Large intestine (tissue), 3 donors: Measurements from ENCODE around the gene GNLY. TPM values are rescaled to one million over a fixed set of nuclear protein-coding genes. Genes with fewer than 3 reads are reported as not detected.

Experiments used
- DNase-seq, 2 donors: peaks; one replicate each; pipeline versions ENCODE4 v3.0.0 to v3.0.0-alpha.2; 2013
- H3K27ac ChIP-seq: one replicate; pipeline ENCODE4 v1.5.1; 2013; ENCODE audit warnings: low read length
- H3K27me3 ChIP-seq: 2 replicates; pipeline ENCODE4 v1.6.1; 2013; ENCODE audit warnings: low read length; ENCODE audit not compliant: control insufficient read depth, insufficient read depth
- H3K36me3 ChIP-seq: 2 replicates; pipeline ENCODE4 v1.6.1; 2013; ENCODE audit warnings: low read length; ENCODE audit not compliant: control insufficient read depth, insufficient read depth
- H3K4me1 ChIP-seq: one replicate; pipeline ENCODE4 v1.6.1; 2013; ENCODE audit warnings: low read length; ENCODE audit not compliant: control insufficient read depth, insufficient read depth
- H3K4me3 ChIP-seq: one replicate; pipeline ENCODE4 v1.5.1; 2013; ENCODE audit warnings: low read length
- H3K9me3 ChIP-seq: one replicate; pipeline ENCODE4 v1.6.1; 2013; ENCODE audit warnings: mild to moderate bottlenecking, low read depth, low read length, moderate library complexity; ENCODE audit not compliant: control insufficient read depth
- whole genome bisulfite sequencing: methylation state at CpG from one replicate; pipeline ENCODE4 v1.1.5; 2013; ENCODE audit warnings: low lambda C conversion rate; ENCODE audit not compliant: insufficient coverage; 5-methylcytosine and 5-hydroxymethylcytosine counted together
- polyA plus RNA-seq: library from polyadenylated mRNA; unstranded; fragments of 120-200 nt; gene quantifications from one replicate; pipeline ENCODE4 v1.2.1, GENCODE V29; 2013

Gene GNLY
- polyA plus RNA-seq, 1 donor: 13.1 TPM

GRCh38 chr2:85728342-85728741 lies 34.2 kb downstream of the GNLY start:
- WGBS: 71% methylated on average over 3 of the region's 5 CpGs
- H3K36me3 ChIP-seq: no peaks in the 10 kb centered on the region
- H3K9me3 ChIP-seq: no peaks in the 10 kb centered on the region
- no peak overlapping the region for H3K27ac ChIP-seq
- peaks cover 6% of the 10 kb centered on the region for H3K27me3 ChIP-seq
- no peak overlapping the region for H3K4me3 ChIP-seq
- H3K4me1 ChIP-seq: no peaks in the 10 kb centered on the region
- DNase-seq: no peak

- H3K9me3 ChIP-seq: no peaks in the 10 kb centered on the region
- H3K36me3 ChIP-seq: no peaks in the 10 kb centered on the region
- no peak overlapping the region for H3K27ac ChIP-seq
- H3K4me1 ChIP-seq: no peaks in the 10 kb centered on the region
- no peak overlapping the region for H3K4me3 ChIP-seq
- H3K27me3 ChIP-seq: peaks cover 10% of the 10 kb centered on the region
- WGBS: 35% methylated on average over 2 of the region's 26 CpGs
- DNase-seq: peak; percentile 54 to 67
These were observed 35.0 kb downstream of the GNLY start for GRCh38 chr2:85728883-85729824.

GRCh38 chr2:85729825-85730510 lies 35.8 kb downstream of the GNLY start:
- Histone ChIP-seq H3K27me3 (peaks cover 15% of the 10 kb centered on the region), H3K36me3 (no peaks in the 10 kb centered on the region), H3K27ac (no peak overlapping the region), H3K4me3 (no peak overlapping the region), H3K4me1 (no peaks in the 10 kb centered on the region), H3K9me3 (no peaks in the 10 kb centered on the region)
- no peak for DNase-seq
- WGBS: no CpG with 5 or more reads among the region's 10 CpGs

GRCh38 chr2:85730686-85731230 lies 36.6 kb downstream of the GNLY start:
- Histone ChIP-seq H3K27ac (no peak overlapping the region), H3K4me1 (no peaks in the 10 kb centered on the region), H3K9me3 (no peaks in the 10 kb centered on the region), H3K36me3 (no peaks in the 10 kb centered on the region), H3K27me3 (peaks cover 15% of the 10 kb centered on the region), H3K4me3 (no peak overlapping the region)
- WGBS: 100% methylated on average over 1 of the region's 10 CpGs
- no peak for DNase-seq

- WGBS: no CpG with 5 or more reads among the region's 3 CpGs
- Histone ChIP-seq H3K9me3 (no peaks in the 10 kb centered on the region), H3K36me3 (no peaks in the 10 kb centered on the region), H3K27ac (no peak overlapping the region), H3K27me3 (peaks cover 15% of the 10 kb centered on the region), H3K4me3 (no peak overlapping the region), H3K4me1 (no peaks in the 10 kb centered on the region)
- no peak for DNase-seq
These were observed 37.4 kb downstream of the GNLY start for GRCh38 chr2:85731606-85732005.

GRCh38 chr2:85732467-85733120 lies 38.4 kb downstream of the GNLY start:
- no peak for DNase-seq
- Histone ChIP-seq H3K4me1 (no peaks in the 10 kb centered on the region), H3K36me3 (no peaks in the 10 kb centered on the region), H3K4me3 (no peak overlapping the region), H3K27ac (no peak overlapping the region), H3K9me3 (no peaks in the 10 kb centered on the region), H3K27me3 (peaks cover 15% of the 10 kb centered on the region)
- no CpG with 5 or more reads among the region's 2 CpGs for WGBS

GRCh38 chr2:85733121-85733960 lies 39.2 kb downstream of the GNLY start:
- H3K4me3 ChIP-seq: no peak overlapping the region
- no peaks in the 10 kb centered on the region for H3K36me3 ChIP-seq
- H3K27me3 ChIP-seq: peaks cover 12% of the 10 kb centered on the region
- DNase-seq: no peak
- H3K9me3 ChIP-seq: no peaks in the 10 kb centered on the region
- H3K4me1 ChIP-seq: no peaks in the 10 kb centered on the region
- WGBS: no CpG with 5 or more reads among the region's 18 CpGs
- H3K27ac ChIP-seq: no peak overlapping the region

- DNase-seq: no peak
- no peaks in the 10 kb centered on the region for H3K9me3 ChIP-seq
- no peak overlapping the region for H3K27ac ChIP-seq
- no CpG with 5 or more reads among the region's 4 CpGs for WGBS
- no peaks in the 10 kb centered on the region for H3K4me1 ChIP-seq
- no peaks in the 10 kb centered on the region for H3K36me3 ChIP-seq
- H3K27me3 ChIP-seq: peaks cover 14% of the 10 kb centered on the region
- no peak overlapping the region for H3K4me3 ChIP-seq
These were observed 39.9 kb downstream of the GNLY start for GRCh38 chr2:85734015-85734414.

- 72% methylated on average over 3 of the region's 5 CpGs for WGBS
- peaks cover 22% of the 10 kb centered on the region for H3K27me3 ChIP-seq
- no peak for DNase-seq
These were observed 40.9 kb downstream of the GNLY start for GRCh38 chr2:85734942-85735608.

More at GRCh38 chr2:85734942-85735608, 40.9 kb downstream of the GNLY start:
- H3K4me3 ChIP-seq: no peak overlapping the region
- no peaks in the 10 kb centered on the region for H3K9me3 ChIP-seq
- H3K36me3 ChIP-seq: no peaks in the 10 kb centered on the region
- H3K4me1 ChIP-seq: no peaks in the 10 kb centered on the region
- H3K27ac ChIP-seq: no peak overlapping the region
